NCI-H748 (cell line): Measurements from ENCODE around the gene APLNR.
A peak's percentile ranks its signal among the peaks of the same experiment; 100 is the strongest.
"Not testable (repeated sequence)": the region's sequence is repeated elsewhere in the genome, so short reads cannot be mapped to it uniquely, and the experiment has no call there.

Experiments
- DNase-seq: peaks from one replicate; lab custom pipeline; 2025; ENCODE audit not compliant: unreplicated experiment; lab: John Stamatoyannopoulos, UW

The APLNR gene

DNA sequence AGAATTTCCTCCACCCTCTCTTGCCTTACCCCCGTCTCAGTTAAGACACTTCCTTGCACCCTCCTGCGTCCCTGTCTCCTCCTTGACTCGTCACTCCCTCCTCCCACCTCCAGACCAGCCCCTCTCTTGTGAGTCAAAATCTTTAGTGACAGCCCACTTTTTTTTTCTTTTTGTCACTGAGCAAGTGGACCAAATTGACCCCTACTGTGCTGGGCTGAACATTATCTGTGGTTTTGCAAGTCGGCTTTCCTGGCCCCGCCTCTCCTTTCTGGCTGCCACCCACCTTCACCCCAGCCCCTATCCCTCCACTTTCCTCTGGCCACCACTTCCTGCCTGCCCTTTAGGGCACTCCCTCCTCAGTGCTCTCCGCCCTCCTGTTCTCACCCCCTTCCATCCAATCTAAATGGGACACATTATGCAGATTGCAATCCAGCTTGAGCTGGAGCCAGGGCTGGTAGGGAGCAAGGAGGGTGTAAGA lies at the start of gene APLNR:
APLNR (minus strand) TSS at position 47 of the 478 bp plus-strand sequence. CDS start 246 bp downstream, outside the sequence.
- peak; percentile 19 for DNase-seq

DNA sequence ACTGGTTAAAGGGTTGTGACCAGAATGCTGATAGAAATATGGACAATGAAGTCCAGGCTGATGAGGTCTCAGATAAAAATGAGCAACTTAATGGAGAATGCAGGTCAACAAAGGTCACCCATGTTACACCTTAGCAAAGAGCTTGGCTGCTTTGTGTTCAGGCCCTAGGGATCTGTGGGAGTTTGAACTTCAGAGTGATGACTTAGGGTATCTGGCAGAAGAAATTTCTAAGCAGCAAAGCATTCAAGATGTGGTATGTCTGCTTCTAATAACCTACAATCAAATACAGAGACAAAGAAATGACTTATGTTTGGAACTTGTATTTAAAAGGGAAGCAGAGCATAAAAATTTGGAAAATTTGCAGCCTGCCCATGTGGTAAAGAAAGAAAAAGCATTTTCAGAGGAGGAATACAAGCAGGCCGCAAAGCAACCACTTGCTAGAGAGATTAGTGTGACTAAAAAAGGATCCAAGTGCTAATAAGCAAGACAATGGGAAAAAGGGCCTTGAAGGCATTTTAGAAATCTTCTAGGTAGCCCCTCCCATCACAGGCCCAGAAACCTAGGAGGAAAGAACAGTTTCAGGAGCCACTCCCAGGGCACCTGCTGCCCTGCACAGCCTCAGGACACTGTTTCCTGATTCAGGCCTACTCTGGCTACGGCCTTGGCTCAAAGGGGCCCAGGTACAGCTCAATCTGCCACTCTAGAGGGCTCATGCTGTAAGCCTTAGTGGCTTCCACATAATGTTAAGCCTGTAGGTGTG lies 46.4 kb upstream of the APLNR start:
- no peak for DNase-seq

DNA sequence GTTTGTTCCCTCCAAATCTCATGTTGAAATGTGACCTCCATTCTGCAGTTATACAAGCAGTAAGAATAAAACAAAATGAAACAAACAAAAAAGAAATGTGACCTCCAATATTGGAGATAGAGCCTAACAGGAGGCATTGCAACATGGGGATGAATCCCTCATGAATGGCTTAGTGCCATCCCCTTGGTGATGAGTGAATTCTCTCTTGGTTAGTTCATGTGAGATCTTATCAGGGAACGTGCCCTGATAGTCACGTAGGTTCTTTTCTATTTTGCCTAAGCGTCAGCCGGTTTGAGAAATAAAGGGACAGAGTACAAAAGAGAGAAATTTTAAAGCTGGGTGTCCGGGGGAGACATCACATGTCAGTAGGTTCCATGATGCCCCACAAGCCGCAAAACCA lies 44.5 kb upstream of the APLNR start:
- DNase-seq = not testable (repeated sequence)

DNA sequence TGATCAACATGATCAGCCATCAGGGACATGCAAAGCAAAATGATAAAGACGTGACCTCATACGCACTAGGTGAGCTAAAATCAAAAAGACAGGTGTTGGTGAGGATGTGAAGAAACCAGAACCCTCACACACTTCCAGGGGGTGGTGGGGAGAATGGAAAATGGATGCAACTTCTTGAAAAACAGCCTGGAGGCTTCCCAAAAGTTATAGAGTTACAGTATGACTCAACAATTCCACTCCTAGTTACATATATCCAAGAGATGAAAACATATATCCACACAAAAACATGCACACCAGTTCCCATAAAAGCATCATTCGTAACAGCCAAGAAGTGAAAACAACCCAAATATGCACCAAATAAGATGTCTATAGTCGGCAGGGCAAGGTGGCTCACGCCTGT lies 42.1 kb upstream of the APLNR start:
- DNase-seq = no peak

DNA sequence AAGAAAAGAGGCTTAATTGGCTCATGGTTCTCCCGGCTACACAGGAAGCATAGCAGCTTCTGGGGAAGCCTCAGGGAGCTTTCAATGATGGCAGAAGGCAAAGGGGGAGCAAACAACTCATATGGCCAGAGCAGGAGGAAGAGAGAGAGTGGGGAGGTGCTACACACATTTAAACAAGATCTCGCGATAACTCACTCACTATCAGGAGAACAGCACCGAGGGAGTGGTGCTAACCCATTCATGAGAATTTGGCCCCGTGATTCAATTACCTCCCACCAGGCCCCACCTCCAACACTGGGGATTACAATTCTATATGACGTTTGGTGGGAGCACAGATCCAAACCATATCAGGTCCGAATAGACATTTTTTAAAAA lies 41.7 kb upstream of the APLNR start:
- no peak for DNase-seq

DNA sequence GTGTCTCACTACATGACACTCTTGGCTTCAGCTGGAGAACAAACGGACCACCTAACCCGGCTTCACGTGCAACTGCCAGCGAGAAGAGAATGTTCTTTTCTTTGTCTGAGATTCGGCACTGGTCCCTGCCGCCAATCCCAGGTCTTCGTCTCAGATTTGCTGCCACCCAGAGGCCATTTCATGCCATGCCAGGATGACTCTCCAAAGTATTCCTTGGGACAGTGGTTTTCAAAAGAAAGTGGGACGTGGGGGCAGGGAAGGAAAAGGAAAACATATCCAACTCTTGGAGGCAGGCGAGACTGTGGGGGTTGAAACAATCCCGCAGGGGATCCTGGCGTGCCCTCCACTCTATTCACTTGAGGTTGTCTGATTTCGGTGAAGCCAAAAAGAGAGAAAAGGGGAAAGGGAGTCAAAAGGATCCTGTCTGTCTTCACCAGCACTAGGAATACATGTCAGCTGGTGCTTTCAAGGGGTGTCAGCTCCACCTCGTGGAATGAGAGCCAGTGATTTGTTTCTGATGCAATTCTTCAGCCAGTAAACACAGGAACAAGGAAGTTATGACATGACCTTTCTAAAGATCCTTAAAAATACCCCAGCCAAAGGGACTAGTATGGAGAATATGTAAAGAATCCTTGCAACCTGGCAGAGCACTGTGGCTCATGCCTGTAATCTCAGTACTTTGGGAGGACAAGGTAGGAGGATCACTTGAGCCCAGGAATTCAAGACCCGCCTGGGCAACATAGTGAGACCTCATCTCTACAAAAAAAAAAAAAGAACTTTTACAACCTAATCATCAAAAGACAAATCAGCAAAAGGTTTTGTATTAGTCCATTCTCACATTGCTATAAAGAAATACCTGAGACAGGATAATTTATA lies 41.0 kb upstream of the APLNR start:
- peak; percentile 70 for DNase-seq

DNA sequence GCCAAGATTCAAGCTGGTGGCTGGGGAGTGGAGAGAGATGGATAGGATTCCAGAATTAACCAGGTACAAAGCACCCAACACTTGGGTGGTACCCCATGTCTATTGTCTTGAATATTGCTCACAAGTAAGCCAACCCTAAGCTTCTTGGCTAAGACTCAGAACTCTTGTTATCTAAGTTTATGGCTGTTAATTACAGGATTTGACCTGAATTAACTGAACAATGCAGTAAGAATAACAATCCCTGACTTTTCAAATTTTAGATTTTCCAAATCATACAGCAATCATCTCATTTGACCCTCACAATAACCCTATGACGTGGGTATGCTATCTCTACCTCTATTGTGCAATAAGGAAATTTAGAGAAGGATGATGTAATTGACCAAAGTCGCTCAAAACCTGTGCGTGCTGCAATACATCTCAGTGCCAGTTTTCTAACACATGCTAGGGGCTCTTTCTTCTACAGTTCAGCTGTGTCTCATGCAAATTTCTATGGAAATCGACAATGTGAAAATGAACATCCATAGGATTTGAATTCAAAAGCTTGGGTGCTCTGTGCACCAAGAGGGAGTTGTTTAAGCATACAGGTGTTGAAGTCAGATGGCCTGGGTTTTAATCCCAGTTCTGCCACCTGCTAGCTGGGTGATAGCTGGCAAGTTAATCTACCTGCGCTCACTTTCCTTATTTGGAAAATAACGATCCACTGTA lies 40.1 kb upstream of the APLNR start:
- DNase-seq = peak; percentile 30

DNA sequence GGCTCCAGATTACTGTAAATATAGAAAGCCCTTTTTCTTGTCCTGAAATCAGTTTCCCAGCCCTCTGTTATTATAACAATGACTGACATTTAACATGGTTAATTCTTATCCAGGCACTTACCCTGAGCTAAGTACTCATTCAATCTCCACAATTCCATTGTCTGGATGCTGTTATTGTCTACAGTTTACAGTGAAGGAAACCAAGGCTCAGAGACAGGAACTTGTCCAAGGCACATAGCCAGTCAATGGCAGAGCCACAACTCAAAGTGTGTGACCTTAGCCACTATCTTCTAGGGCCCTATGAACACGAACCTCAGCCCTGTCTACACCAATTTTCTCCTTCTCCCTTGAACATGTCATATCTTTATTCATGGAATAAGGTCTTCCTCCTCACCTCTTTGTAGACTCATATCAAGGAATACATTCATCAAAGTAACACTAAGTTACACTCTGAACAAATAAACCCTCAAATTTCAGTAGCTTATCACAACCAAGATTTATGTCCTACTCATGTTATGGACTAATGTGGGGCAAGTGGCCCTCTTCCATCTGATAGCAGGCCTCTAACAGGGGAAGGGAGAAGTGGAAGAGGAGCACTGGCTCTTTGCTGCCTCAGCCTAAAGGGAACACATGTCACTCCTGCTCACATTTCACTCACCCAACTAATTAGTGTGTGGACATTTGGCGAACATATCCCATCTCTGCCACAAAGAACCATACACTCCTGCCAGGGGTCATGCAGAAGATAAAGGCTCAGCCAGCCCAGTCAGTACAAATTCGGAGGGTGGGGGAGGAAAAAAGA lies 39.3 kb upstream of the APLNR start:
- DNase-seq = no peak

DNA sequence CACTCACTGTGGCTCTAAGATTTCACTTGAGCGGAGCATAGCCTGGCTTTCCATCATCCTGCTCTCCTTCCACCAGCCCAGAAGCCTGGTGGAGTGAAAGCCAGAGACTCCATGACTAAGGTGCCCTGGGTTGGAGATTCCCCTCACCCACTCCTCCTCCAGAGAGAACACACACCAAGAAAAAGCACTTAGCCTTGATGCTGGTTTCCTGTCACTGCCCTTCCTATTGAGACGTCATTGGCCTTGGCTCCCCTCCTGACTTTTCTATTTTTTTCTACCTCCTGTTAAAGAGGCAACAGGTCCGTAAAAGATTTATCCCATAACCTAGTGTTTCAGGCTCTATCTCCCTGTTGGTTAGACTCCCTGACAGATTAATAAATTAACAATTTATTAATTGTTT lies 38.5 kb upstream of the APLNR start:
- no peak for DNase-seq

DNA sequence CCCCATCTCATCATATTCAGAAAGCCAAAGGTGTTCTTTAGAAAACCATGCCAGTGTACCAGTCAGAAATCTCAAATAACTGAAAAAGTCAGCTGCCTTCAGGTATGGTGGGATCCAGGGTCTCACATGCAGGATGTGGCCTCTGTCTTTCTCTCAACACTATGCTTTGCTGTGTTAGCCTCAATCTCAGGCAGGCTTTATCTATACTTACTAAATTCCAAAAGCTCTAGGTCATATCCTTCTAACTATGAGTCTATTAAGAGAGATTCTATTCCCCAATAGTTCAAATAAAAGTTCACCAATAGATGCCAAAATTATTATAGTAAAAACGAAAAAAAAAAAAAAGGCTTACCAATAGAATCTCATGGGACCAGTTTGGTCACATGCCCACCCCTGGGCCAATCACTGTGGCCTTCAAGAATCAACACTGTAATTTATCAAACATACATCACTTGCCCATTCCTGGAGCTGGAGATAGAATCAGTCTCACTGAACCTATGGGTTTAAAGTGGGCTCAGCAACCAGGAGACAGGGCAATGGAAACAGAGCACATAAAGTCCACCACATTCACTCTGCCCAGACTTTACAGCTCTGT lies 38.0 kb upstream of the APLNR start:
- DNase-seq = no peak

DNA sequence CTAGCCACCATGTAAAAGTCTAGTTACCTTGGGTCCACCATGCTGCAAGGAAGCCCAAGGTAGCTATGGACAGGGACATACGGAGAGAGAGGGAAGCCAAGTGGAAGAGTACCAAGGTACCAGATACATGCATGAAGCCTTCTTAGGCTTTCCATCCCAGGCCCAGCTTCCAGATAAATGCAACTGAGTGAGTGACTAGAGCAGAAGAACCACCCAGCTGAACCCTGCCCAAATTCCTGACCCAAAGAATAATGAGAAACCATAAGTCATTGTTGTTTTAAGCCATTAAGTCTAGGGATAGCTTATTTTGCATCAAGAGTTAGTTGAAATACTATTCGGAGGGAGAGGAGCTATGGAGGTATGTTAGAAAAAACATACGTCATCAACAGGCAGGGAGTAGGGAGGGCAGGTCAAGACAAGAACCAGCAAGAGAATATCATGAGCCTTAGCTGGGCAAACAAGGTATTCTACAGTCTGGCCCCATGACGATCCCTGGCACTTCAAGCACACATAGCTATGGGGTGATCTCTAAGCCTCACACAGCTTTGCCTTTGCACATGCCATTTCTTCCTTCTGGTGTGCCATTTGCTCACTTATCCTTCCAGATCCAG lies 36.5 kb upstream of the APLNR start:
- DNase-seq = no peak

DNA sequence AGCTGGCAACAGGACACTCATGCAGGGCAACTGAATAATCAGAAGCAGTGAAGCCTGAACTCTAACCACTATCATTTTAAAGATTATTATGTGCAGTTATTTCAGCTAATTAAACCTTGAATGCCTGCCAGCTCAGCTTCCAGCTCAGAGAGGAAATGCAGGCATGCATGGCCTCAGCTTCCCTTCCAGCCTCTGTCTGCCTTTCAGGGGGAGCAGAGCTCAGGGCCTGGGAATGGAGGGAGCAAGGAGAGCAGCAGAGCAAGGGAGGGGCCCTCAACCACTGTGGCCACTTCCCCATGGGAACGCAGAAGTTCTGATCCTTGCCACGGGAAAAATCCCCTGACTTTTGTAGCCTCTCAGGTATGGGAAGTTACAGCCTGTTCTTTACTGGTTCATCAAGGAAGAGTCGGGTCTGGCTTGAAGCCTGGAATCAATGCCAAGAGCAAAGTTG lies 32.5 kb upstream of the APLNR start:
- DNase-seq = peak; percentile 39

DNA sequence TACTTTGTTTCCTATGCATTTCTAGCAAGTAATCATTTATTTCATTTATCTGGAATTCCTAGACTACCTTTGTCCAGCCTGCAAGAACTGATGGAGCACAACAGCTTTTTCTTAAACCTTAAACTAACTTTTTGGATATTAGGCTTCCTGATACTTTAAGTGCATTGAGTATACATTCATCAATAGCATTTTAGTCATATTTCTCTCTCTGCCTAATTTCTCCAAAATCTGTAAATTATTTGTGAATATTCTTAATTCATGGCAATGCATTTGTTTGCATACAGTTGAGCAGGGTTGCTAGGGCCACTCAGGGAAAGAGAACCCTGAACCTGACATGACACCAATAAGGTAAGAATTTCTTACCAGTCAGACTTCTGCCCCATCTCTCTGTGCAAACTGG lies 29.1 kb upstream of the APLNR start:
- DNase-seq = no peak

DNA sequence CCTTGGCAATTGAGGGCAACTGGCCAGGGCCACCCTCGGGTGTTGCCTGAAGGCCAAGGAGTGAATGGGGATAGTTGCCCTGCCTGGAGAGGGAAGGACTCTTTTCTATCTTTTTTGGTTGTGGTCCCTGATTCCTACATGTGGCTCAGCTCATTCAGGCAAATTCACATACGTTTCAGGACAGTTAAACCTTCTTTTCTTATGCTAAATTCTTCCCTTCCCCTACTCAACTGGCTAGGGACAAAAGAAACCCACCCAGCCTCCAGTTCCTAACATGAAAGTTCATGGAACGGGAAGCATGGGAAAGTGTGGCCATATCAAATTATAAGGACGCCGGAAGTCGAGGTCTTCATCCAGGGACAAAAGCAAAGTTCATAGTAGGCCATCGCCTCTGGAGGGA lies 26.3 kb upstream of the APLNR start:
- no peak for DNase-seq

DNA sequence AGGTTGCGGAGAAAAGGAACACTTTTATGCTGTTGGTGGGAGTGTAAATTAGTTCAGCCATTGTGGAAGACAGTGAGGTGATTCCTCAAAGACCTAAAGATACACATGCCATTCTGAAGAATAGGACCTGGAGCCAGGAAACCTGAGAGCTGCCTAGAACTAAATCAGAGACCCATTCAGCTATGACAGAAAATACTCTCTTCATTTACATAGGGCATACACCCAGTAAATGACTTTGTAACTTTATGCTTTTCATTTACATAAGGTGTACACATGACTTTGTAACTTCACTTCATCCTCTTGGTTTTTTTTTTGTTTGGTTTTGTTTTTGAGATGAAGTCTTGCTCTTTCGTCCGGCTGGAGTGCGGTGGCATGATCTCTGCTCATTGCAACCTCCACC lies 25.1 kb upstream of the APLNR start:
- DNase-seq = no peak

DNA sequence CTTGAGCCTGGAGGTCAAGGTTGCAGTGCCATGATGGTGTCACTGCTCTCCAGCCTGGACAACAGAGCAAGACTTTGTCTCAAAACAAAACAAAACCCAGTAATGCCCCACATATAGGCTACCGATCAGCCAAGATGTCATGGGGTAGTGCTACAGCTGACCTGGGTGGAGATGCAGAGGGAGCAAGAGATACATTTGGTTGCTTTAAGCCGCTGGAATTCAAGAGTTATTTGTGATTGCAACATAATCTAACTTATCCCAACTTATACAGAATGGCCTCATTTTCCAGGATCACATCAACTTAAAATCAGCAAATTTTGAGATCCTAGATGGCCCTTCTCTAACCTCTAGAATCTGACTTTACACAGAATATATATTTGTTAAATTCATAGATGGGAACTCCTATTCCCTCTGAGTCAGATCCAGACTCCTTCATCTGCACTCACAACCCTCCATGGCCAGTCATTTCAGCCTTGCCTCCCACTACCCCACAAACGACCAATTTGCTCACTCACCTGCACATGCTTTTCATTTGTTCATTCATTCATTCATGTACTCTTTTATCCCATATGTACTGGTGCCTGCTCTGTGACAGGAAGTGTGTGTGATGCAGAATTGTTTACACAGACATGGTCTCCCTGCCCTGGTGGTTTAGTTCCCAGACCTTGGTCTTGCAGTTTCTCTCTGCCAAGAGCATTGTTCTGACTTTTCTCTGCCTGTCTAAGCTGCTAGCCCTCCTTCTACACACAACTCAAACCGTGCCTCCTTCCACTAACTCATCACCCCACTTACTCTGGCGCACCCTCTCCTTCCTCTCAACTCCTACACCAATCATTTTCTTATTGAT lies 24.1 kb upstream of the APLNR start:
- peak; percentile 18 for DNase-seq

DNA sequence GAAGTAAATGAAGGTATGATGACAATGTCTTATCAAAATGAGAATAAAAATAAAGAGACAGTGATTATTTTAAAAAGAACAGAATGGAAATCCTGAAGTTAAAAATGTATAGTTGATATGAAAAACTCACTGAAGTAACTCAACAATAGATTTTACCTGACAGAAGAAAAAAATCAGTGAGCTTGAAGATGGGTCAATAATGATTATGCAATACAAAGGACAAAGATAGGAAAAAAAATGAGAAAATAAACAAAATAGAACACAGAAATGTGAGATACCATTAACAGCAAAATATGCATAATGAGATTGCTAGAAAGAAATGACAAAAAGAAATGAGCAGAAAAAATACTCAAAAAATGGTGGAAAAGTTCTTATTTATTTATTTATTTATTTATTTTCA lies 19.1 kb upstream of the APLNR start:
- no peak for DNase-seq

DNA sequence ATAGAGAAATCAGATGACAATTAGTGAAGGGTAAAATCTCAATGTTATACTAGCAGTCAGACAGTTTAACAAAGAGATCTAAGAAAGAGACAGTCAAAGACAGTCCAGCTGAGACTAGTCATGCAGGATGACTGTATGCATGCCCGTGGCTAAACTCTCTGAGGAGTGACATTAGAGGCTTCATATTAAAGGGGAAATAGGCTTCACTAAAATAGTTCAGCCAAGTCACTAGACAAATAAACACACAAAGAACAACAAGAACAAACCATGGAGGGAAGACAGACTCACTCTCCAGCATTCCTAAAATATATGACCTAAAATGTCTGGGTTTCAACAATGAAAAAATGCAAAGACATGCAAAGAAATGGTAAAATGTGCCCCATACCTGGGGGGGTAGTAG lies 18.6 kb upstream of the APLNR start:
- DNase-seq = no peak

DNA sequence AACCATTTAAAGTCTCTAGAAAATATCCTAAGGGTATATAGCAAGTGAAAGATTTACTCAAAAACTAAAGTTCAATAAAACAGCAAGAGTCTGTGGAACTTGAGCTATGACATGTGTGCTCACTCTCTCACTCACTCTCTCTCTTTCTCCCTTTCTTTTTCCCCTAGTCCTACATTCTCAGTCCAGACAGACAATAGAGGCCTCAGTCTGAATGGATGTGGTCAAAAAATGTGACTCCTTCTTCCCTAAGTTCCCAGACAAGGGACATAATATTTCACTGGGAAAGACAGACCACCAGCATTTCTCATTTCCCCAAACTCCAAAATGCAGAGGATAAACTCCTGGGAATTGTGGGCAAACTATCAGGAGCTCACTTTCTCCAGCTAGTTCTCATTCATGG lies 17.6 kb upstream of the APLNR start:
- no peak for DNase-seq
